Measurements from ENCODE around the gene PTGIS.

The PTGIS gene

GRCh38 chr20:49539481-49540231 is 28.3 kb downstream of the PTGIS start:
- Histone ChIP-seq H3K9me3 (ENCODE audit: severe bottlenecking) (no peaks in the 10 kb centered on the region), H3K36me3 (no peaks in the 10 kb centered on the region), H3K27ac (no peak overlapping the region), H3K27me3 (ENCODE audit: insufficient read depth, low read depth, severe bottlenecking) (no peaks in the 10 kb centered on the region), H3K4me3 (ENCODE audit: low read depth, low read length) (no peak overlapping the region)
- DNase-seq, result no peak
- TF ChIP-seq CTCF (IDR thresholded peaks at IDR 0.05; ENCODE audit: low read depth, low read length), result no peak

DNA sequence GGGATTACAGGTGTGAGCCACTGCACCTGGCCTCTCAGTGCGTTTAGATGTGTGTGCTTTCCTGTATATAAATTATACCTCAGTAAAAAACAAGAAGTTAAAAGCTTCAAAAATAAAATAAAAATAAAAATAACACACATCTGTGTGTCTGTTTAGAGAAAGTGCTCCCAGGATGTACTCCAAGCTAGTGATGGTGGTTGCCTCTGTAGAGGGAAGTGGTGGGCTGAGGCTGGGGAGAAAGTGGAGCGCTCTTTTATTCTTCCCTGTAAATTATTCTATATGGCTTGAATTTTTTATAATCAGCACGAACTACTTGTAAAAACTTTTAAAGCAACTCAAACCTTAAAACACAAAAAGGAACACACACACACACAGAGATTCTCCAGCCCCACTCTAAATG is 29.0 kb downstream of the PTGIS start:
- Histone ChIP-seq H3K27ac (no peak overlapping the region), H3K36me3 (no peaks in the 10 kb centered on the region), H3K9me3 (ENCODE audit: severe bottlenecking) (no peaks in the 10 kb centered on the region), H3K27me3 (ENCODE audit: insufficient read depth, low read depth, severe bottlenecking) (no peaks in the 10 kb centered on the region), H3K4me3 (ENCODE audit: low read depth, low read length) (no peak overlapping the region)
- TF ChIP-seq CTCF (IDR thresholded peaks at IDR 0.05; ENCODE audit: low read depth, low read length), result no peak
- DNase-seq, result no peak

DNA sequence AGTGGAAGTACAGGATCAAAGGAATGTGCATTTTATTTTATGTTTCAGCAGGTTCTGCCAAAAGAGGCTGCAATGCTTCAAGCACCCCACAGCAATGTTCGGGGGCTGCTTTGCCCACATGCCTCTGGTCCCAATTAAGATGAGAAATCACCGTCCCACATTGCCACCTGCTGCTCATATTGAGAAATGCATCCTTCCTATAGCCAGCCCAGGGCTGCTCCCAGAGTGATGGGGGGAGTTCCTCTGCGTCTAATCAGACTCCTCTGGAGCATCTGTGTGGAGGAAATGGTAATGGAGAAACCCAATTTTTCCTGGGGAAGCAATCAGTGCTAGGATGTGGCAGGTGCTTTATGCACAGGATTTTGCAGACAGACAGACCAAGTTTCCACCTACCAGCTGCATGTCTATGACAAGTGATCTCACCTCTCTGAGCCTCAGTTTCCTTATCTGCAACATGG is 33.7 kb downstream of the PTGIS start:
- no peaks in the 10 kb centered on the region for H3K36me3 ChIP-seq
- peak; percentile 71 for TF ChIP-seq CTCF (IDR thresholded peaks at IDR 0.05; ENCODE audit: low read depth, low read length)
- H3K27me3 ChIP-seq (ENCODE audit: insufficient read depth, low read depth, severe bottlenecking), result no peaks in the 10 kb centered on the region
- no peak overlapping the region for H3K4me3 ChIP-seq (ENCODE audit: low read depth, low read length)
- no peak overlapping the region for H3K27ac ChIP-seq
- DNase-seq, result peak; percentile 67
- H3K9me3 ChIP-seq (ENCODE audit: severe bottlenecking), result no peaks in the 10 kb centered on the region

- TF ChIP-seq CTCF (IDR thresholded peaks at IDR 0.05; ENCODE audit: low read depth, low read length), result no peak
- Histone ChIP-seq H3K27ac (no peak overlapping the region), H3K27me3 (ENCODE audit: insufficient read depth, low read depth, severe bottlenecking) (no peaks in the 10 kb centered on the region), H3K36me3 (no peaks in the 10 kb centered on the region), H3K9me3 (ENCODE audit: severe bottlenecking) (no peaks in the 10 kb centered on the region), H3K4me3 (ENCODE audit: low read depth, low read length) (no peak overlapping the region)
- no peak for DNase-seq
These were observed 35.5 kb downstream of the PTGIS start for GRCh38 chr20:49532285-49532946.

- no peaks in the 10 kb centered on the region for H3K9me3 ChIP-seq (ENCODE audit: severe bottlenecking)
- no peaks in the 10 kb centered on the region for H3K36me3 ChIP-seq
- no peaks in the 10 kb centered on the region for H3K27me3 ChIP-seq (ENCODE audit: insufficient read depth, low read depth, severe bottlenecking)
- no peak overlapping the region for H3K4me3 ChIP-seq (ENCODE audit: low read depth, low read length)
- TF ChIP-seq CTCF (IDR thresholded peaks at IDR 0.05; ENCODE audit: low read depth, low read length), result no peak
- no peak for DNase-seq
- H3K27ac ChIP-seq, result no peak overlapping the region
These were observed 38.5 kb downstream of the PTGIS start for GRCh38 chr20:49529470-49529869.

All from WERI-Rb-1 (cell line).